ENCODE measurements around the gene LIG1. TPM values are rescaled to one million over a fixed set of nuclear protein-coding genes. Genes with fewer than 3 reads are reported as not detected.

LIG1 gene
- total and polyA plus RNA-seq, 2 donors (not counting 3 experiments of a cell fraction or from before 2014, with no cell fraction given) = 64.0 to 94.7 TPM

- CTCF ChIA-PET = interaction anchor here (0.6 to 2.6 kb wide), 12 partner anchors 10 to 229 kb away, joined by 3 to 23 read pairs (median 4); no protein-coding TSS in a partner anchor
- BruUV-seq (replicated peaks) = no TSS peak
These were observed 24.1 kb upstream of the LIG1 start for GRCh38 chr19:48194041-48194843.

More at GRCh38 chr19:48194041-48194843, 24.1 kb upstream of the LIG1 start:
- Histone ChIP-seq H3K9me3 (replicated peaks; ENCODE audit: control insufficient read depth, insufficient read depth, low read length) (no peaks in the 10 kb centered on the region), H3K4me2 (ENCODE audit: insufficient read depth, low read length) (no peak overlapping the region), H3K9ac (replicated peaks; ENCODE audit: extremely low read depth, insufficient read depth, low read length) (no peak overlapping the region), H3K36me3 (ENCODE audit: control insufficient read depth in 2 of 2, extremely low read depth in 1 of 2, insufficient read depth in 2 of 2, low read length in 2 of 2) (no peaks in the 10 kb centered on the region), H2AFZ (ENCODE audit: low read depth, low read length) (no peak overlapping the region), H3K9me1 (replicated peaks; ENCODE audit: control insufficient read depth, extremely low read depth, insufficient read depth, low read length) (no peaks in the 10 kb centered on the region), H4K20me1 (replicated peaks; ENCODE audit: control insufficient read depth, extremely low read depth, insufficient read depth, low read length) (no peaks in the 10 kb centered on the region), H3K27ac (ENCODE audit: insufficient read depth, low read depth, low read length) (no peak overlapping the region), H3K79me2 (ENCODE audit: control insufficient read depth, insufficient read depth, low read length) (no peaks in the 10 kb centered on the region), H3K27me3 (ENCODE audit: control insufficient read depth in 2 of 2, insufficient read depth in 2 of 2, low read length in 2 of 2) (no peaks in the 10 kb centered on the region), H3K4me1 (ENCODE audit: control insufficient read depth, extremely low read depth, insufficient read depth, low read length) (peaks cover 7% of the 10 kb centered on the region), H3K4me3 (replicated peaks in 1 of 3; ENCODE audit: insufficient read depth in 1 of 3, low read depth in 1 of 3, low read length in 3 of 3) (no peak overlapping the region)
- TF ChIP-seq CTCF (IDR thresholded peaks at IDR 0.05; ENCODE audit: extremely low read depth in 1 of 2, insufficient read depth in 1 of 2, low read depth in 1 of 2, low read length in 2 of 2) (peak; percentile 41 to 66), GATA2 (IDR thresholded peaks at IDR 0.05; ENCODE audit: insufficient read depth, insufficient read length, low read depth, low read length) (no peak)
- dilution Hi-C loops (cut with MboI; ENCODE audit: extremely low pct_ligation_motif_present, low sequenced_read_pairs) = no loop called here
- POLR2A ChIA-PET = no interaction called here
- peak; percentile 83 for FAIRE-seq
- intact Hi-C loops (cut with micrococcal nuclease) = loop anchor here (1.0 kb wide), 1 partner anchor 87 kb away; no protein-coding TSS in a partner anchor
- no peak for DNase-seq (ENCODE audit: low read depth, low spot score)

All from endothelial cell of umbilical vein (primary cell).